HG03095 (cell line): ENCODE results near the gene ENTPD2.
"Not testable (repeated sequence)": the region's sequence is repeated elsewhere in the genome, so short reads cannot be mapped to it uniquely, and the experiment has no call there.

ENCODE experiments used
- ATAC-seq: cut with Tn5 transposase; IDR thresholded peaks from one replicate; pipeline ENCODE4 v1.9.1; 2021; ENCODE audit warnings: moderate library complexity; ENCODE audit not compliant: unreplicated experiment

The ENTPD2 gene

DNA sequence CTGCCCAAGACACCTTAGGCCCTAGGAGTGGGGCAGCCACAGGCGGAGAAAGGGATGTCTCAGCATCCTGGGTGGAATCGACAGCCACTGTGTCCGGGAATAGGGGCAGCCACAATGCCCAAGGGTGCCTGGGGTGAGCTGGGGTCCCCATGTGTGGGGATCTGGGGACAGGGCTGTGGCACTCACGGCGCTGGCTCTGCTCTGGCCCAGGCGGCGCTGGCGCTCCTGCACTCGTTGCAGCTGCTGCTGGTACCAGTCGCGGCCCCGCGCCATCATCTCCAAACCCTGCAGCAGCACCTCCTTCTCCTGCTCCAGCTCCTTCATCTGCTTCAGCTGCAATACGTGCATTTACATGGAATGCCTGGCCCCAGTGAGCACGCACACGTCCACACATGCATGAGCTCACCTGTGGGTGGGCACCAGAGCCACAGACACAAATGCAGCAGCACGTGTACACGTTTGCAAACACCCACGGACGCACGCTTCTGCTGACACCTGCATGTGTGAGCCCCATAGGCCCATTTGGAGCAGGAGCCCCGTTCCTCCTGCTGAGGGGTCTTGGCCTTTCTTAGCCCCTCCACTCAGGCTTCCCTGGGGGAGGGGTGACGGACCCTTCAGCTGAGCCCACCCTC is 11.6 kb upstream of the ENTPD2 start:
- ATAC-seq: no peak

DNA sequence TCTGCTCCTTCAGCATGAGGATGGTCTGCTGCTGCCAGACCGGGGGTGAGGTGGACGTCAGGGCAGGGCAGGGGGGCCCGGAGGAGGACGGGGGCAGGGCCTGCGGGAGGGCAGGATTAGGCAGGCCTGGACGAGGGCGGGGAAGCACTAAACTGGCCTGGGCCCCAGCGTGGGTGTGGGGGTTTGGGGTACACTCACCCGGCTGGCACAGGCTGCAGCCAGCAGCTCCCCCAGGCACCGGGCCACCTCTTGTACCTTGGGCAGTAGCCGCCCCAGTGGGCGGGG is 11.0 kb upstream of the ENTPD2 start:
- no peak for ATAC-seq

DNA sequence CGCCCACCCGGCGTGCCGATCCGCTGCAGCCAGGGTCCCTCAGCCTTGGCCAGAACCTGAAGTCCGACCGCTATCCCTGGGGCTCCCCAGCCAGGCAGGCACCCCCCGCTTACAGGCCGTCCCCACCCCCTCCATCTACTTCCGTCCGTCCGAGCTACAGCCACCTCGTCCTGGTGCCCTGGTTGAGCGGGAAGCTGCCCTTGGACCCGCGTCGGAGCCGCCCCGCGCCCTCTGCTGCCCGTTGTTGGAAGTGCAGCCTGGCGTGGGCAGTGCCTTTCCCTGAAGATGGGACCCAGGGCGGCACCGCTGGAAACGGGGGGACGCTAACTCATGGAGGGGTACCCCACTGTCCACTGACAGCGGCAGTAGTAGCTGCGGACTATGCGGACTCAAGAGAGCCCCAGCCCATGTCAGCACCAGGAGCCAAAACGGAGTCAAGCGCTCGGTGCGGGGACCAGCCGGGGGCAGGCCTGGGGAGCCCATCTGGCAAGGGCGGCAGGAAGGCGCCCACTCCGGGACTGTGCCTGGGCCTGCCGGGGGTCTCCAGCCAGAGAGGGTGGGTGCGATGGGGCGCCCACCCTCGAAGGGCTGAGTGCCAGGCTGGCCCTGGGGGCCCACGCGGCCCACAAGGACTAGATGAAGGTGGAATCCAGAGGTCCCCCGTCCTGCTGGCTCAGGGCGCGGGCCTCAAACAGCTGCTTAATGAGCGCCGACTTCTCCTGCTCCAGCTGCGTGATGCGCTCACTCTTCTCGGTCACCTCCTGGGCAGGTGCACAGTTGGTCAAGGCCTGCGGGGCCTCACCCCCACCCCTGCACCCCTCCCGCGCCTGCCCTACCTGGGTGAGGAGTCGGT is 10.4 kb upstream of the ENTPD2 start:
- no peak for ATAC-seq

DNA sequence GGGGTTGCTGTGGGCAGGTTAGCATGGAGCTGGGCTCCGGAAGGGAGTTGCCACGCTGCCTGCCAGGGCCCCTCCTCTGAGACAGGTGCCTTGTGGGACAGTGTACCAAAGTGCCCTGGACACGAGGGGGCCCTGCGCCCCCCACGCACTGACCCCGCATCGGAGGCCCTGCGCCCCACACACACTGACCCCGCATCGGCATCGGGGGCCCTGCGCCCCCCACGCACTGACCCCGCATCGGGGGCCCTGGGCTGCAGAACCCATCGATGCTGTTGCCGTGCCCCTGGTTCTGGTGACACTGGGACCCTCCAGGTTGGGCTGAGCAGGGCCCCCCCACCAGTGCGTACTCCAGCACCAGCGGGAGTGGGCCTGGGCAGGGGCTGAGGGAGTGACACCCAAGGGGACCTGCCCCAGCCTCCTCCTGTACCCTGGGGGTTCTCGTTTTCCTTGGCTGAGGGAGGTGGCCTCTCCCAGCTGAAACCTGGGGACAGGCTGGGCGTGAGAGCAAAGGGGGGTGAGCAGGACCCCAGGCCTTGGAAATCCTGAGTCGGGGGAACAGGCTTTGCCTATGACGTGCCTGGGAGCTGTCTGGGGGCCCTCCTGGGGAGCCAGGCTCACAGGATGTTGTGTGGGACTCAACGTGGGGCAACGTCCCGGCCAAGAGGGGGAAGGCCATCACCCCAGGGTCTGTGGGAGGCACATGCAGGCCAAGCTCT is 9.6 kb upstream of the ENTPD2 start:
- no peak for ATAC-seq

DNA sequence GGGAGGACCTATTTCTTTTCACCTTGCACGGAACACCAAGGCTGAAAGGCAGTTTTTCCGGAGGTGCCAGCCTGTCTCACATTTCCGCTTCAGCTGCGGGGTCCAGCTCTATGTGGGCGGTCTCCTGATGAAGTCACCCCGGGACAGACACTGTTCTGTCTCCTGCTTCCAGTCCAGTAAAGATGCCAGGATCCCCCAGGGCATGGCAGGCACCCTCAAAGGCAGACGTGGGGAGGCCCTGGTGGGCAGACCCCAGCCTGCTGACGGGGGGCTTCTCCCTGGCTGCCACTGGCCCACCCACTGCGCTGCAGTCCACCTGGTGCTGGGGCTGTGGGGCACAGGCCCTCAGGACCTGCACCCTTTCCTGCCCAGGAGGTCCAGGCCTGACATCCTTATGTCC is 8.9 kb upstream of the ENTPD2 start:
- ATAC-seq: not testable (repeated sequence)

DNA sequence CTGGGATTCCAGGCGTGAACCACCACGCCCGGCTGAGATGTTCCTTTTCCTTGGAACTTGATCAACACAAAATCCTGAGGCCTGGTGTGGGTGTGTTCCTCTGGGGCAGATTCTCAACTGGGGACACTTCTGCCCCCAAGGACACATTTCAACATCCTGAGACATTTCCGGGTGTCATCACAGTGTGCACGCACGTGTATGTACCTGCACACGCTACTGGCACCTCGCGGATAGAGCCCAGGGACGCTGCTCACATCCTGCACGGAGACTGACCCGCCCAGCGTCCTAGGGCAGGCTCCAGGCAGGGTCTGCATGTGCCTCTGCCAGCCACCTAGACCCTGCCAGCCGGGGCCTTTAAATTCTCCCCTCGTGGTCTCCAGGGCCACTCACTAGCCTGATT is 8.5 kb upstream of the ENTPD2 start:
- ATAC-seq: no peak

DNA sequence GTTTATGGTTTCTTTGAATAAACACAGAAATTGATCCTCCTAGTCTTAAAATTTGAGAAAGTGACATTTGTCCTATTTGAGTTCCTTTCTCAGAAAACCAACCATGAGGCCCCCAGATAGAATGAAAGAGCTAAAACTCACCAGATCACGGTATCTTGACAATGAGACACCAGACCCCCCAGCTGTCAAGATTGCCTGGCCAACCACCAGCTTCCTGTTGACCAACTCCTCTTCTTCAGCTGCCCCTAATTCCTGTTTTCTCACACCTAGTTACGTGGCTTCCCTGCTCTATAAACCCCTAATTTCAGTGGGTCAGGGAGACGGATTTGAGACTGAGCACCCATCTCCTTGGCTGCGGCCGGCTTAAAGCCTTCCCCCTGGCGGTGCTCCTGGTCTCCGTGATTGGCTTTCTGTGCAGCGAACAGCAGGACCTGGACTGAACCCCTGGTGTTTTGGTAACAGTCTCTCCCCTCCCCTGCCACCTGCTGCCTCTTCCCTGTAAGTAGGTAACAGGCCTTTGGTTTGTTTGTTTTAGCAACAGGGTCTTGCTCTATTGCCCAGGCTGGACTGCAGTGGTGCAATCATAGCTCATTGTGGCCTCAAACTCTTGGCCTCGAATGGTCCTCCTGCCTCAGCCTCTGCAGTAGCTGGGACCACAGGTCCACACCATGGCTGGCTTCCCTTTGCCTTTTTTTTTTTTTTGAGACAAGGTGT is 4.8 kb upstream of the ENTPD2 start:
- no peak for ATAC-seq

DNA sequence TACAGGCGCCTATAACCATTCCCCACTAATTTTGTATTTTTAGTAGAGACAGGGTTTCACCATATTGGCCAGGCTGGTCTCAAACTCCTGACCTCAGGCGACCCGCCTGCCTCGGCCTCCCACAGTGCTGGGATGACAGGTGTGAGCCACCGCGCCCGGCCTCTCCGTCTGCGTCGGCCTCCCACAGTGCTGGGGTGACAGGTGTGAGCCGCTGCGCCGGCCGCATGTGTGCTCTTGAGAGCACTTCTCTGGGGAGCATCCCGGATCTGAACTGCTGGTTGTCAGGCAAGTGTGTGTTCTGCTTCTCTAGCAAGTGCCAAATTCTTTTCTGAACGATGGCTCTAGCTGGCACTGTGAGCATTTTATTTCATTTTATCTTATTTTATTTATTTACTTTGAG is 3.7 kb upstream of the ENTPD2 start:
- ATAC-seq: no peak

DNA sequence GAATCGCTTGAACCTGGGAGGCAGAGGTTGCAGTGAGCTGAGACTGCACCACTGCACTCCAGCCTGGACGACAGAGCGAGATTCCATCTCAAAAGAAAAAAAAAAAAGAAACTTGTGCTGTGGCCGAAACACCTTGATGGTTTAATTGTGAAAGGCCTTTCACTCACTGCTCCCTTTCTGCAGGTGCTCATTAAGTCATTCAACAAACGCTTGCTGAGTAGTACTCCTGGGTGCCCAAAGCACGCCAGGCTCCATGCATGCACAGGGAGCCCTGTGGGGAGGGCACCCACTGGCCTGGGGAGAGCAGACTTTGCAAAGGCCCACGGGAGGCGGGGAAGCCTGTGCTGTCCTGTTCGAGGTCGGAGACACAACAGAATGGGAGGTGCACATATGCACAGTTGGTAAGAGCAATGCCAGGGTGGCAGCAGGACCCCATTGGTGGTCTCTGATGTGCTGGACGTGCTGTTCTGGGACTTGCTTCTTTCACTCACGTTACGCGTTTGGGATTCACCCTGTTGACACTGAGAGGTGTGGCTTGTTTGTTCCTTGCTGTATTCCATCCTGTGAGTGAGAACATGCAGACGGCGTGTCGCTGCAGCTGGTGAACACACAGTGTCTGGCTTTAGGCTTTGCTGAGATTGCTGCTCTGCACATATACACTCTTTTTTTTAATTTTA is 3.0 kb upstream of the ENTPD2 start:
- no peak for ATAC-seq

DNA sequence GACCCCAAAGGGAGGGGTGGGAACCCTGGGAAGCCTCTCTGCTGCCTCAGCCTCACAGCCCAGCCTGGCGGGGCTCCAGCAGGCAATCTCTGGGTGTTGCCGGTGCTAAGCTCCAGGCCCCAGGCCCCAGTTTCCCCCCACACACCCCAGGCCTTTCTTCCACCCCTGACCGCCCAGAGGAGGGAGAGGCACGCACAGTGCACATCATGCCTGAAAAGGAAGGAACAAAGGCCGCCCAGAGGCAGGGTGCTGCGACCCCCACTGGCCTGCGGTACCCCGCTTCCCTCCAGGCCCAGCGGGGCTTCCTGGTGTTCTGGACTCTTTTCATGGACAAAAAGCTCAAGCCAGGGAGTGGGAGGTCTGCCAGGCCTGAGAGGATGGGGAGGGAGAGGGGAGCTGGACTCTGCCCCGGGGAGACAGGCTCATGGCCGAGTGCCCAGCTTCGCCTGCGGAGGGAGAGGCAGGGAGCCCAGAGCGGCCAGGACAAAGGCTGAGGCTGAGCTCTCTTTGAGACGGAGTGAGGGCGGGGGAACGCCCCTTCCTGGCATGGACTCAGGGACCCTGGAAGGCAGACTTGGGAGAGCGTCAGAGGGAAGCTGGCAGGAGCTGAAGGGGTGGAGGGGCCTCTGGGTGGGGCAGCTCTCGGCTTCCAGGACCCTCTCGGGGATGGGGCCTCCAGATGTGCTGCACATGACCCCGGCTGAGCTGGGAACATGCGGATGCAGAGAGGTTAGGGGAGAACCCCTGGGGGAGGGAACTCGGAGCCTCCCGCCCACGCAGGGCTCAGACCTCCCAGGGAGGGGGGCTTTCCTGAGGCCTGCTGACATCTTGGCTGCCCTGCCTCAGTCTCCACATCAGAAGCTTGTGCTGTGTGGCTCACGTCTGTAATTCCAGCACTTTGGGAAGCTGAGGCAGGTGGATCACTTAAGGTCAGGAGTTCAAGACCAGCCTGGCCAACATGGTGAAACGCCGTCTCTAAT is 1.8 kb upstream of the ENTPD2 start:
- ATAC-seq: no peak

DNA sequence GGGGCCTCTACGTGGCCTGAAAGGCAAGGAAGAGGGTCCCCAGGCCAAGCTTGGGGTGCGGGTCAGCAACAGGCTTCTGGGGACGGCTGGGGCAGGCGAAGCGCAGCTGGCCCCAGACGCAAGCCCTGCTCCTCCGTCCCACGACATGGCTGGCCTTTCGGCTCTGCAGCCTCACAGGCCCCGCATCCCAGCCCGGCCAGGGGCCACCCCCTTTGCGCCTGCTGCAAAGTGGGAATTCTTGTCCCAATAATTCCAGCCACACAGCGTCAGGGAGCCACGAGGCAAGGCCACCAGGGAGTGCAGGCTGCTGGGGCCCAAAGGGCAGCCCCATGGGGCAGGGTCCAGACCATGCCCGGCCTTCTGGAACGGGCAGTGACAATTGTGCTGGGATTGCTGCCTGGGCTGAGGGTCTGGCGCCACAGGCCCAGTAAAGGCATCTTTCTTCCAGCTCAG is 1.1 kb upstream of the ENTPD2 start:
- ATAC-seq: no peak

DNA sequence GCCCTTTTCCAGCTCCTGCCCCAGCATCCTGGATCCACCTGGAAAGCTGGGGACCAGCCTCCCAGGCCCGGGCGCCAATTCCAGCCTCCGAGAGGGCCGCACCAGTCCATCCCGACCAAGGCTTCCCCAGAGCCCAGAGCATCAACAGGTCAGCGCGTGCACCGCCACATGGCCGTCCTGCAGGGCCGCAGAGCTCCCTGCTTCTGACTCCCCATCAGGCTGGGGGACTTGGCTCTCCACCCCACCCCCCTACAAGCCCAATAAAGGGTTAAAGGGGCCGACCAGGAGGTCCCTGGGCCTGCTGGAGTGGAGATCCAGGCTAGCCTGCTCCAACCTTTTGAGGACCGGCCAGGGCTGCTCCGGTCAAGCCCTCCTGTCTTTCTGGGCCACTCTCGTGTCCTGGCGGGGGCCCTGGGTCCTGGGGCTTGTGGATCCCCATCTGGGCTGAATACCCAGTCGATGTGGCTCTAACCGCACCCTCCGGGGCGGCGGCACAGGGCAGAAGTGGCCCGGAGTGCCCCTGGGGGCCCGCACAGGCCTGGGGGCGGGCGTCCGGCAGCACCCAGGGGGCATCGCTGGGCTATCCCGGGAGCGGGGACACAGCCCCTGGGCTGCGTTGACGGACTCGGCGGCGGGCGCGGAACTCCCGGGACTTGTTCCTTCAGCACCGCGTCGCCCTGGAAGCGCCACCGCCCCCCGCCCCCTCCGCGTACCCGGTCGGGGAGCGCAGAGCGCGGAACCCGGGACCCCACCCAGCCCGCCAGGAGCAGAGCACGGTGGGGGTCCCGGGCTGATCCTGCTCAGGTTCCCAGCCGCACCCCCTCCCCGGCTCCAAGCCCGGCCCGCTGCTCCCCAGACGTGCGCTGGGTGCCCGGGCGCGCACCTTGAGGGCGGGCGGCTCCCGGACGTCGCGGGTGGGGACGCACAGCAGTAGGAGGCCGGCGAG is 590 bp downstream of the ENTPD2 start:
- ATAC-seq: no peak

DNA sequence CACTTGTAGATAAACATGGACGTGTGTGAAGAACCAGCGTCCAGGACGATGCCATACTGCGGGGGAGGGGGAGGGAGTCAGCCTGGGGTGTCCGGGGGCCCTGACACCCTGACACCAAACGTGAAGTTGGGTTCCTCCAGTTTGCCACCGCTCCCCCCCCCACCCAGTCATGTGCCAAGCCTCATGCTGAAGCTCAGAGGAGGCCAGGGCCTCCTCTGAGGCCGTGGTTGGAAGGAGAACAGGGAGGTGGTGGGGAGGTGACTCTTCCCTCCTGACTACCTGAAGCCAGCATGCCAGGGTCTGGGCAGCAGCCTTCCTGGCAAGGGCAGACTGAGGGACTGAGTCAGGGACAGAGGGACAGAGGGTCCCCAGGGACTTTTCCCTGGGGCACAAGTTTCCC is 1.6 kb downstream of the ENTPD2 start:
- ATAC-seq: no peak

DNA sequence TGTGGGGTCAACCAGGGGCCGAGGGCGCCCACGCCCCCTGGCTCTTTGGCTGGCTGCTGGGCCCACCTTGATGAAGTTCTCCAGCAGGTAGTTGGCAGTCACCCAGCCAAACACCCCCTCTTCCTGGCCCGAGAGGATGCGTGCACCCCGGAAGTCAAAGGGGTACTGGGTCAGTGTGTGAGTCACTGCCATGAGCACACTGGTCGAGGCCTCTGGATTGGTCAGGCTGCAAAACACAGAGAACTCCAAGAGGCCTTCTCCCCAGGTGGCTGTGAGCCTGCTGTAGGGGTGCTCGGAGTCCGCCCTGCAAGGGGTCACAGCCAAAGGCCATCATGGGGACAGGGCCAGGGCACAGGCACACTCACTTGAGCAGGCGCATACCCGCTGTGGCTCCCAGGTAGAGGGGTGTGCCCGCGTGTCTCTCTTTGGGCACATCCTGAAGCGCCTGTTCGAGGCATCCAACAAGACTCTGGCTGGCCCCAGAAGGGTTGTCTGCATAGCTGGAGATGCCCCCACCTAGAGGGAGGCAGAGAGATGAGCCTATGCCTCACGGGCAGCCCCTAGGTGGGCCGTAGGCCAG is 2.6 kb downstream of the ENTPD2 start:
- ATAC-seq: no peak

DNA sequence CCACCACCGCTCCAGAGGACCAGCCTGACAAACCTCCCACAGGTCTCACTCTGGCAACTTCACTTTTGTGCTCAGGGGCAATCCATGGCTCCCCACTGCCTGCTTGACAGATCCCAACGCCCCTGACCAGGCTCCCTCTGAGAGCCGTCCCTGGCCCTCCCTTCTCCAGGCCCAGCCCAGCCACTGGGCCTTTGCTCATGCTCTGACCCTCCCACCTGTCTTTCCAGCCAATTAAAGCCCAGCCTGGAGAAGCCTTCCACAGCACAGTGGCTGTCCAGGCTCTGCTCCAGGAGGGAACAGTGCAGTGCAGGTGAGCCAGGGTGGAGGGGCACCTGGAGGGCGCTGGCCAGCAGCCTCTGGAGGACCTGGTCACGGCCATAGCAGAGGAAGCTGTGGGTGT is 3.3 kb downstream of the ENTPD2 start:
- ATAC-seq: no peak

DNA sequence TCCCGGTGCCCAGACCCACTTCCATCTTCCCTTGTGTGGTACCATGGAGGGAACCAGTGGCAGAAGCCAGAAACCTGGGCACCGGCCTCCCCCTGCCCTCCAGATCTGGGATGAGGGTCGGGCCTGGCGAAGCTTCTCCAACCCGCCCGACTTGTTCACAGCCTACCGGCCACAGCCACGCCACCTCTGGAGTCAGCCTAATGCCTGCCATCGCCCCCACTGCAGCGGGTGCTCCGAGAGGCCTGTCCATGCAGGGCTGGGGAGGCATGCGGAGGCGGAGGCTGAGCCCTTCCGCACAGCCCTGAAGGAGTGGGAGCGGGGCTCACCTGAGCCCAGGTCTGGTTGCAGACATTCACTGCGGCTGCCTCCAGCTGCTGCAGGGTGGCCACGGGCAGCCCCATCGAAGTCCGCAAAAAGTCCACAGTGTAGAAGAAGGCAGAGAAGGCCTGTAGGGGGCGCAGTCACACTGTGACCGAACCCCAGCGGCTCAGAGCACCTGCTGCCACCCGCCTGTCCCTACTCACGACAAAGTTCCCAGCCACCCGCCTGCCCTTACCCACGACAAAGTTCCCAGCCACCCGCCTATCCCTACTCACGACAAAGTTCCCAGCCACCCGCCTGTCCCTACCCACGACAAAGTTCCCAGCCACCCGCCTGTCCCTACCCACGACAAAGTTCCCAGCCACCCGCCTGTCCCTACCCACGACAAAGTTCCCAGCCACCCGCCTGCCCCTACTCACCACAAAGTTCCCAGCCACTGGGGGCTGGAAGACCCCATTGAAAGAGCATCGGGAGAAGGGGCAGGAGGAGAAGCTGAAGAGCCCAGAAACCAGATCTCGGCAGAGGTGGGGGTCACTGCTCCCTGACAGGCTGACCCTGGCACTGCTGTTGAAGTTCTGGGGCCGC is 4.1 kb downstream of the ENTPD2 start:
- ATAC-seq: no peak
